COR-L47 (cell line): ENCODE measurements around the gene EXOC4.

Experiments used
- DNase-seq: peaks from one replicate; lab custom pipeline; 2025; lab: John Stamatoyannopoulos, UW

EXOC4 gene

DNA sequence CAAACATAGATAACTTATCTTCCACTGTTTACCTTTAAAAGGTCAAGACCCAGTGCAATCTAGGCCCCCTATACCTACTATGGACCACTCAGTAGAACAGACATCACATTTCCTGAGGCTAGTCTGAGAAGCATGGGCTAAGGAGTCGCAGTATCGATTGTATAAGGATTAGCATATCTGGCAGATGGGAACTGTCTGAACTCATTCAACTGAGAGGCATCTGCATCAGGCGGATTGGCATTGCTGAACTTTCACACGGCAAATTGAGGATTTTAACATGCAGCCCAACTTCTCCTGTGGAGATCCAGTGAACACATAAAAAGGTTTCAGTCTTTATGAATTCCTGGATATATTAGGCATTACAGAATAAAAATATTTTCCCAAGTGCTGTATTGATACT, 785.1 kb downstream of the EXOC4 start:
- DNase-seq, result no peak

DNA sequence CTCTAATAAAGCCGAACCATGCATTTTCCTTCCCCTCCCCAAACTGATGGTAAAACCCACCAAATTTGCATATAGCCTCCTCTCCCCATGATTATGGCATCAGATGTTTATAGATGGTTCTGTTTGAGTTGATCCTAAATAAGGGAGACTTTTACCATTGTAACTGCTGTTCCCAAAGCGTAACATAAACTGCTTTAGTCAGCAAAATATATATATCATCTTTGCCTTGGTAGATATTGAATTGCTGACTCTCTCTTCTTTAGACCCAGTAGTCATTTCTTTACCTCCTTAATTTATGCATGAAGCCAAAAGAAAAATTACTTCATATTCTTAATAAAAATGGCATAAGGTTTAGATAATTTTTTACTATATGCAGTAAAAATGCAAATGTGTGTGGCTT, 788.1 kb downstream of the EXOC4 start:
- DNase-seq, result no peak

DNA sequence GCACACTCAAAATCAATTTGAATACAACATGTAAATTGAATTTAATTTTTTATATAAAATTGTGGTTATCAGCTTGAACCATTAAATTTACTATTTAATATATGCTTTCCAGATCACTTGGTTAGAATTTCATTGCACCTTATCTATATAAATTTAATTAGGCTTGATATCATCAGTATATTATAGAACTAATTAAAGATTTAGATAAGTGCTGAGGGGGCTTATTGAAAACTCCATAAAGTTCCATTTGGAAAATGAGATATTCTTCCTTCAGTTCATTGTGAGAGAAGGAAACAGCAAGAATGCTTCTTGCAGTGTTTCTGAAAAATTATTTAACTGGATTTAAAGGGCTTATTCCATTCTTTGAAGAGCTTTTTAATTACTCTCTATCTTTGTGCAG, 788.6 kb downstream of the EXOC4 start:
- no peak for DNase-seq

DNA sequence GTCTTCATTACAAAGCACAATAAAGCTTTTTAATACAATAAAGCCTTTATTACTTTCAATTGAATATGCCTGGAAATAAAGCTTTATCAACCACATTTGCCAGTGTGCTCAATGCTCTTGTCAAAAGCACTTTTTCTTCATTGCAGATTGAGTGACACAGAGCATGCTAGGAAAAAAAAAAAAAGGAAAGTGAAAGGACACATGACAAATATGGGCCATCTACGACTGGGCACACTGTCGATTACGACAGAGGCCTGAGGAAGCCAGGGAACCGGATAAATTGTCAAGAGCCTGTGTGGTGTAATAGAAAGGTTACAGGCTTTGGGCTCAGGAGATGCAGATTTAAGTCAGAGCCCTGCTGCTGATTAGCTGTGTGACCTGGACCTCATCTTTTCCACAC, 789.4 kb downstream of the EXOC4 start:
- no peak for DNase-seq

DNA sequence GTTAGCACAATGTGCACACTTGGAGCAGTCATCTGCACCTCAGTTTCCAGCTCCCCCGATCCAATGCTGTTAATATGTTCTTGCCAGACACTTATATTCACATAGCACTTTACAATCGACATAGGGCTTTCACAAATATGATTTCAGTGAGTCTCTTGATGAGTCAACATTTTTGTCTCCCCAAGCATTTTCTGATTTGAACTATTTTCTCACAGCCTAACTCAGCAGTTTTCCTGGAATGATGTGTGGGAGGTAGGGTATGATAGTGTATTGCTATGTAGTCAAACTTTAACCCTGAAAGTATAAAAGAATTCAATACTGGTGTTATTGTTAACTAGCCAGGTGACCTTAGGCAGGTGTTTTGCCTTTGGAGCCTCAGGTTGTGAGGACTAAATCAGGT, 791.8 kb downstream of the EXOC4 start:
- DNase-seq, result no peak

DNA sequence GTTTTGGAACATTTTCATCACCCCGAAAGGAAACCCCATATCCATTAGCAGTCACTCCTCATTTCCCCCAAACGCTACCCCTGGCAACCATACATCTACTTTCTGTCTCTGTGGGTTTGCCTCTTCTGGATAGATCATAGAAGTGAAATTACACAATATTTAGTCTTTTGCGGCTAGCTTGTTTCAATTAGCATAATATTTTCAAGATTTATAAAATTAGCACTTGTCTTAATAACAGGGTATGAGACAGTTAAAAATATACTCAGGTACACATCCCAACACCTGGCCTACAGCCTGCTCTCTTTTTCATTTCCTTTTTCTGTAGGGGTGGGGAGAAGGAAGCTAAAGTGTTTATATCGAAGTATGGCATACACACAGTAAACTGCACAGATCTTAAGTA, 792.8 kb downstream of the EXOC4 start:
- DNase-seq, result no peak

DNA sequence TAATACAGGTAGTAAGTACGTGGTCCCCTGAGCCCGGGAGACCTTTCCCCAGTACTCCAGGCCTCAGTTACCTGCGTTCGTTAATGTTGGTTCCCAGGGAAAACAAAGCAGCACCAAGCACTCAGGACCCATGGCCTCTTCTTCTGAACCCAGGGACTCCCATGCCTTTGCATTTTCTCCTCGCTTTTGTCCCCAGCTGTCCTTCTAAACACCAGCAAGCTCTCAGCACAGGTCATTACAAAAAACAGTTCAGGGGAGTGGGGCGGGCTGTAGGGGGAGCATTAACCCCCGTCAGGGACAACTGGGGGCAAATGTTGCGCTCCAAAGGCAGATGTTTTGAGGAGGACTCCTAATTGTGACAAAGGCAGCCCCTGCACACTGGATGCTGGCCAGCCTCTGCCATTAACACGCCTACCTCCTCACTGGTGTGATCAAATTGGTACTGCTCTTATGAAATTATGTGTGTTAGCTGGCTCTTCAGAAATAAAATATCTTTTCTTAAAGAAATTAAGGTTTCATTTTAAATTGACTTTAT, 793.8 kb downstream of the EXOC4 start:
- no peak for DNase-seq

DNA sequence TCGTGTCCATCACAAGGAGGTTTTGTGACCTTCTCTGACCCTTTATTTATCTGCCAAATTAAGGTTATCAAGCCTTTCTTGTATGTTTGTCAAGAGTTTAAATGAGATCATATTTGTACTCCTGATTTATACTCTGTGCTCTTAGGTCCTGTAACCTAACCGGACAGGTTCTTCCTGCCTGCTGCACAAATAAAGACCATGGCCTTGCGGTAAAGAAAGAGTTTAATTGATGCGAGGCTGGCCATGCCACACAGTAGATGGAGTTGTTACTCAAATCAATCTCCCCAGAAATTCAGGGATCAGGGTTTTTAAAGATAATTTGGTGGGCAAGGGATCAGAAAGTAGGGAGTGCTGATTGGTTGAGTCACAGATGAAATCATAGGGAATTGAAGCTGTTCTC, 794.8 kb downstream of the EXOC4 start:
- no peak for DNase-seq

DNA sequence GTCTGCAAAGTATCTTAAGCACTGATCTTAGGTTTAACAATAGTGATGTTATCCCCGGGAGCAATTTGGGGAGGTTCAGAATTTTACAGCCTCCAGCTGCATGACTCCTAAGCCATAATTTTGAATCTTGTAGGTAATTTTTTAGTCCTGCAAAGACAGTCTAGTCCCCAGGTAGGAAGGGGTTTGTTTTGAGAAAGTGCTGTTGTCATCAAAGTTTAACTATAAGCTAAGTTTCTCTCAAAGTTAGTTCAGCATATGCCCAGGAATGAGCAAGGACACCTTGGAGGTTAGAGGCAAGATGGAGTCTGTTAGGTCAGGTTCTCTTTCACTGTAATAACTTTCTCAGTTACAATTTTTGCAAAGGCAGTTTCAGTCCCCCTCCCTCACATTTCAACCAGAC, 795.3 kb downstream of the EXOC4 start:
- no peak for DNase-seq

DNA sequence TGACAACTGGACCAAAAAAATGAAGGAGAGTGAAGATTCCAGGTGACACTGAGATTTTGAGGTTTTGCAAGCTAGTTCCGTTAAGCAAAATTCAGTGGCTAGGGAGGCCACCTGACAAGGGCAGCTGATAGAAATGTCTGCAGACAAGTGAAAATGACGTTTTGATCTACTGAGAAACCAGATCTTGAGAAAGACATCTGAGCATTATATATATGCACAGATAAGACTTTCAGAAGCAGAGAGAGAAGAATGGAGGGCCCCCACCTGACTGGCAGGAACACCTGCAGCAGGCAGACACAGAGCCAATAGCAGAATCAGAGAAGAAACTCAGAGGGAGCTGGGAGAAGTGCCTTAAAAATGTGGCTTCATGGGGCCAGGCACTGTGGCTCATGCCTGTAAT, 798.1 kb downstream of the EXOC4 start:
- no peak for DNase-seq

DNA sequence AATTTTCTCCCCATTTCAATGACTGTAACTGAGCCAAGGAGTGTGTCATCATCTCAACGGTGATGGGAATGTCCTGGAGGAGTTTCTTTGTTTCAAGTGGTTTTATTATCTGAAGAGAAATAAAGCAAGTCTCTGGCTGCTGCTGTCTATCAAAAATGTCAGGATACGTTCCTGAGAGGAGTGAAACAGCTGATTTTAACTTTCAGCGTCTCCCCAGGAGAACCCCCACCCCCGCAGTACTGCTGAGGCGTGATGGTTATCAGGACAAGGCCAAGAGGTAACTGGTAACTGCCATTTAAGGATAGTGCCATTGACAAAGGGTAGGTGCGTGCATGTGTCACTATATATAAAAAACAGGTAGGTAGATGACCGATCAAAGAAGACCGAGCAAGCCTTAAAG, 803.9 kb downstream of the EXOC4 start:
- DNase-seq, result no peak

DNA sequence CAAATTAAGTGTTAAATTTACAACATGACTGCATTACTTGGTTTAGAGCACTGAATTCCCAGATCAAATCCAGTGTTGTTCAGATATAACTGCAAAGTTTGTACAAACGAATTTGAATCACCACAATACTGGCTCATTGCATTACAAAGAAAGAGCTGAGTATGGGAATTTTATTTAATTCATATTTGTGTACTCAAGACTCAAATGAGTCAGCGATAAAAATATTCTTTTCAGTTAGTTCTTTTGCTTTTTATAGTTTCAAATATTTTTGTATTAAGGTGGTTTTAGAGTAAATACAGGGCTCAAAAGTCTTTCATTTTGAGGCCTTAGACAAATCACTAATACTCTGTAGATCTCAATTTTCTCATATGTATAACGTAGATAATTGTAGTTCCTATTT, 805.6 kb downstream of the EXOC4 start:
- DNase-seq, result no peak

DNA sequence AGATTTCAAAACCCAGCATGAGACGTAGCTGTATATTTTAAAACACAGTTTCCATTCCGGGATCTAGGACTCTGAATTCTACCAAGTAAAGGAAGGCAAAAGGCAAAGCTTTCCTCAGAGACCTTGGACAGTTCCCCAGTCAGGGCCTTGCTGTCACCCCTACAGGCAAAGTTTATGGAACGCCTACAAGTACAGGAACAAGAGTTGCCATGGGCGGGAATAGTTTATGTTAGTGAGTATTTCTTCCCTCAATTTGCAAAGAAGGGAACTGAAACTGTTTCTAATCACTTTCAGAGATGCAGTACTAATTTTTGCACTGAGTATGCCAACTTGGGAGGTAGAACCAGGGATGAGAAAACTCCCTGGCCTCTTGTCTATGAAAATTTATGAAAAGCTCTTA, 806.1 kb downstream of the EXOC4 start:
- DNase-seq, result no peak

DNA sequence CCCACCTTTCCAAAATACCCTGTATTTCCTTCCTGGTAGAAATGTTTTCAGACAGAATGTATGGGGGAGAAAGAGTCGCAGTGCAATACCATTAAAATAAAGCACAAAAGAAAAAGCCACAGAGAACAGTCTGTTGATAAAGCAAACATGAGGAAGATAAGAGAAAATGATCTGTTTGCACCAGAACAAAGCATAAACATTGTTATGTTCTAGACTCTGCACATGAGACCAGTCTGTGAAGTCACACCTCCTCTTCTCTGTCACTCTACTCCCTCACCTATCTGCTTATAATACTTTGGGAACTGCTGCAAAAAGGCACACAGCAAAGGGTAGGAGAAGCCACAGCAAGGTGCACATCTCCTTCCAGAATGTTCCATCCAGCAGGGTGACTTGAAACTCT, 807.0 kb downstream of the EXOC4 start:
- no peak for DNase-seq

DNA sequence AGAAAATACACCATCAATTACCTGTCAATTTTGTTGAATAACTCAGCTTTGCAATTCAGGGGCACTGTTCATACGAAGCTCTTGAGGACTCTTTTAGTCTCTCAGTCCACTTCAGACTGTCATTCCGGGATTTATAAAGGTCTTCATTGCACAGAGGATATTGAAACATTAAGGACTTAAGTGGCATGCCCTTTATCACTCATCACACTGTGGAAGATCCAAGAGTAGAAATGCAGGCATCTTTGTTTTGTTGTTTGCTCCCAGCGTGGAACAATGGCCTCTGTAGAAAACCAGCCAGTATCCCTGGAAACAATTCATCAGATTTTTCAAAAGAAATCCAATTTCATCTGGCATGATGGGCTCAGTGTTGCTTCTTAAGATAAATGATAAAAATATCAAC, 808.0 kb downstream of the EXOC4 start:
- no peak for DNase-seq

DNA sequence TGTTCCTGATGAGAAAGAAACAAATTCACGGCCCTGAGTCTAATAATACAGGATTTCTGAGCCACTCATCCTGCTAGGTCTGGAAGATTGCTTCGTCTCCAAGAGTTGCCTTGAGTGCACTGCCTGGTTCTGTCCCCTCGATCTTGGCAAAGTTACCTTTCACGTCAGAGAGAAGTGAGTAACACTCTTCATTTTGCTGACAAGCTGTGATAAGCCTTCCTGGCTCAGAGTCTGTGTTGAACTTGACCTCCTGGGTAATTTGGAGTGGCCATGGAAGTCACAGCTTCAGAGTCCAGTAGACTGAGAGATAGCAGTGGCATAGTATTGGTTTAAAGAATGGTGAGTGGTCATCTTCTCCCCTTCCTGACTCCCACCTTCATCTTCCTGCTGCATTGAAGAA, 809.6 kb downstream of the EXOC4 start:
- no peak for DNase-seq

DNA sequence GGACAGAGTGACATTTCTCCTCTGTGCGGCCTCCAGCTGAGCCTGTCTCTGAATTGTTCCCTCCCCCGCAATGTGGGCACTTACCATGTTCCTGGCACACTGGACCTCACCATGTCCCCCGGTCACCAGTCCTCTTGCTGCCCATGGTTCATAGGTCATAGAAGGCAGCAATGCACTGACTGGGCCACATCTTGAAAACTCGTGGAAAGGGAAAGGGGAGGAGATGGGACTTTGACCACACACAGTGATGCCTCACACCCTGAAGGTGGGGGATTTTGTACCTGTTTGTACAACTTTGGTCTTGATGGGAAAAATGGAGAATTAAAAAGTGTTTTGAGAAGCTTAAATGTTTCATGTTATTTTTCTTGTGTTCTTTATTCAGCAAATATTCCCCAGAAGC, 812.5 kb downstream of the EXOC4 start:
- DNase-seq, result no peak

DNA sequence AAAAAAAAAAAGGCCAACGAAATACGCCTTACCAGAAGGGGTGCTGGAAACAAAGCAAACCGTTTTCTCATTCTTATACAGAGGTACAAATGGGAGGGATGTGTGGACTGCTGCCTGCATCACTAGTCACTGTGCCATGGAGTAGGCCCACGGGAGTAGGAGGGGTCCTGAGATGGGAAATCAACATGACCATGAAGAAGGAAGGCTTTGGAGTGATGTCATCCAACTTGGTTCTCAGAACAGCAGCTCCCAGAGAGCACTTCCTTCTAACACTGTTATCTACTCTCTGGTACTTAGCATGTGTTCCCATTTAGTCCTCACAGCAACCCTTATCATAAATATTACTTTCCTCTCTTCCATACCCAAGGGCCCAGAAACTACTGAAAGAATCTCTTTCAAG, 814.3 kb downstream of the EXOC4 start:
- DNase-seq, result no peak

DNA sequence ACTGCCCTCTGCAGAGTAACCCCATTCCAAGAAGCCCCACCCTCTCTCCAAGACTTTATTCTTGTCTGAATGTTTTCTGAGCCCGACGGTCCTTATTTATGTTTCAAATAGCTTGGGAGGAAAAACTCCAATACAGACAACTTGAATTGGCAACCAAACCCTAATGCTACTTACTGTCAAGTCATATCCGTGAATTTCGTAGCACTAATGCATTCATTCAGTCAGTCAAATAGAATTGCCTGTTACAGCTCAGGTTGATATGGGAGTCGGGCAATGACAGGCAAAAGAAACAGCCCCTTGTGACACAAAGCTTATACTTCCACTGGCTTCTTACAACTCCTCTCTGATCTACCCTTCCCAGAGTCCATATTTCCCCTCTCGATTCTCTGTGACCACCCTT, 815.8 kb downstream of the EXOC4 start:
- DNase-seq, result no peak

DNA sequence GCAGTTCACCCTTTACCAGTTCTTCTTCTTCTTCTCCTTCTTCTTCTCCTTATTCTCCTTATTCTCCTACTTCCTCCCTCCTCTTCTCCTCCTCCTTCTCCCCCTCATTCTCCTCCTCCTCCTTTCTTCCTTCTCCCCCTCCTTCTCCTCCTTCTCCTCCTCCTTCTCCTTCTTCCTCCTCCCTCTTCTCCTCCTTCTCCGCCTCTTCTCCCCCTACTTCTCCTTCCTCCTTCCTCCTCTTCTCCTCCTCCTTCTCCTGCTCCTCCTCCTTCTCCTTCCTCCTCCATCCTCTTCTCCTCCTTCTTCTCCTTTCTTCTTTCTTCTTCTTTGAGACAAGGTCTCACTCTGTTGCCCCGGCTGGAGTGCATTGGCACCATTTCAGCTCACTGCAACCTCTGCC, 816.3 kb downstream of the EXOC4 start:
- no peak for DNase-seq

DNA sequence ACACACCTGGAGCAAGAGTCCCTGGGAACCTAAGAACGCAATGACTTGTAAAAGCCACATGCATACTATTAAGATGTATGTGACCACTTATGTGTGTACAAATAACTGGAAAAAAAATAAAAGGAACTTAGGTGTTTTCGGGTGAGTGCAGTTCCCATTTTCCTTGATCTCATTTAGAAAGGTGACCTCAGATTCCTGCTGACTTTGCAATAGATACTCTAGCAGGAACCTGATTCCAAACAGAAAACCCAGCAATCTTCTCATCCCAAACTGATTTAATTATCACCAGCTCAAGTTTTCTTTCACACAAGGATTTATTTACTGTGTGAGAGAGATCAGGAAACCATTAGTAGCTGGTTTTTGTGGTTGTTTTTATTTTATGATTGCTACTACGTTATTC, 817.8 kb downstream of the EXOC4 start:
- no peak for DNase-seq

DNA sequence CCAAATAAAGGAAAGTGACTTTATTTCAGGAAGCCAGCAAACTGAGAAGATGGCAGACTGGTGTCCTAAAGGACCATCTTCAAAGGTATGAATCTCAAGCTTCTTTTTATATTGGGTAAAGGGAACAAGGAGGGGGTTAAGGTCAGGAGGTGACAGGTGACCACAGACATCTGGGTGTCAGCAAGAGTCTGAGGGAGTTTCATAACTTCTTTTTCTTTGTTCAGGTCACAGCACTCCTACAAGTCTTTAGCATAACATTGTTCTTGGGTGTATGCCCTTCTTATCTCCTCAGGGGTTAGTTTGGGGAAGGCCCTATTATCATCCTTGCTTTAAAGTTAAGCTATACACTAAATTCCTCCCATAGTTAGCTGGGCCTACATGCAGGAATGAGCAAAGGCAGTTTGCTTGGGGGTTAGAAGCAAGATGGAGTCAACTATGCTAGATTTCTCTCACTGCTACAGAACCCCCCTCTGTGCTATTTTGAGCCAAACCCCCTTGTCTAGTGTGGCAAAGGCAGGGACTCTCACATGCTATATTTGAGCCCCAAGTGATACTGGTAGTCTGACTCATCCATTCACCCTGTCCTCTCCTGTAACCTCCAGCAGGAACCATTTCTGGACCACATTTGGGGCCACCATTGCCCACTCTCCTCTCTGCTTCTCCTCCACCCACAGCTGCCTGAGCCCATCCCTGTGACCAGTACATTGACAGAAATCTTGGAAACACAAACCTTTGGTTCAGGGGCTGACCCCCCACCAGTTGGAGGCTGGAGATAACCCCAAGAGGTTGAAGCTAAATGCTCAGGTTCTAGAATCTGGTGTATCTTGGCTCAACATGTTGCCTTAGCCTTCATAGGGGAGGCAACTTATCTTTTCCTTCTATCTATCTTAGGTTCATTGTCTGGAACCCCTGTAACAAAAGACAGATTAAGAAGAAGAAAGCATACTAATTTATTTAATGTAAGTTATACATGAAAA, 818.8 kb downstream of the EXOC4 start:
- DNase-seq, result no peak

DNA sequence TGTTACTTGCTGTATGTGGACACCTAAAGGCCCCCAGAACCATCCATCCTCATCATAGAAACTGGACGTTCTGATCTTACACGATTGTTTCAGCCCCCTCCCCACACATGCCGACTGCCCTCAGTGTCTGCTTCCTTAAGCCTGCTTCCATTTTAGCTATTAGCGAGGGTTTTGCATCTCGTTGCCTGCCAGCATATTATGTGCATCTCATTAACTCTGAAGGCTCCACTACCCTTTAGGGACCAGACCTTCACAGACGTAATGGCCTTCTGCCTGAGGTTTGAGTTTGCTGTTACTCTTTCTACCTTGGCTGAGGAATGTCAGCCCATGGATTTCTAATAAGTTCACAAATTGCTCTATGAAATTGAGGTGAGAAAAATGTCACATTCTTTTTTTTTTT, 820.4 kb downstream of the EXOC4 start:
- DNase-seq, result no peak

DNA sequence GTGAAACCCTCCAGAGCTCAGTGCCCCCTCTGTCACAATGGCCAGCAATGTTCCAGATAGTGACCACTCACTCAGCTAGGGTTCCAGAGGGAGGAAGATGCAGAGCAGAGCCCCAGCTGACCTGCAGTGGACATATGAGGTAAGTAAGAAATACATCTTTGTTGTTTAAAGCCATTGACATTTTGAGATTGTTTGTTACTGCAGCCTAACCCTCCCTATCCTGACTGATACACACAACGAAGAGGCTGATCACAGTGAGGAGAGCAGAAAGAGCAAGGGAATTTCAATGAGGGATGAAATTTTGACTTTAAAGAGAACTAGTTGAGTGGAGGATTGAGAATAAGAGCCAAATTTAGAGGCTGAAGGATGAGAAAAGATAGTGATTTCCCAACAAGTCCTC, 822.9 kb downstream of the EXOC4 start:
- DNase-seq, result no peak
